GM12878 (cell line): ENCODE measurements around the gene SETBP1. TPM values are rescaled to one million over a fixed set of nuclear protein-coding genes. Genes with fewer than 3 reads are reported as not detected.

Source experiments
- BHLHE40 ChIP-seq, 2 experiments: fragments of 450-650 bp in 1 of 2; IDR thresholded peaks; 2 replicates each; pipeline ENCODE4 v1.6.1; 2011 to 2017; ENCODE audit warnings: low read depth in 2 of 2, borderline replicate concordance in 1 of 2, improper control_type of control experiment in 1 of 2, low read length in 1 of 2, mild to moderate bottlenecking in 1 of 2
- ETV6 ChIP-seq, 2 experiments: fragments of 450-650 bp in 1 of 2; IDR thresholded peaks in 1 of 2; conservative IDR thresholded peaks in 1 of 2; 2 replicates each; pipeline ENCODE4 v1.6.1; 2014; ENCODE audit warnings: antibody characterized with exemption in 1 of 2, borderline replicate concordance in 1 of 2, low read depth in 1 of 2, mild to moderate bottlenecking in 1 of 2, moderate library complexity in 1 of 2
- HCFC1 ChIP-seq: fragments of 150-350 bp; IDR thresholded peaks from 2 replicates; pipeline ENCODE4 v1.6.1; 2014; ENCODE audit warnings: low read length
- IRF4 ChIP-seq: IDR thresholded peaks from 2 replicates; pipeline ENCODE4 v1.6.1; 2011; ENCODE audit warnings: low read depth, low read length
- JUNB ChIP-seq: IDR thresholded peaks from 2 replicates; pipeline ENCODE4 v1.6.1; 2016; ENCODE audit warnings: antibody characterized with exemption, mild to moderate bottlenecking
- NR2F1 ChIP-seq: fragments of 450-650 bp; conservative IDR thresholded peaks from 2 replicates; pipeline ENCODE4 v1.6.1; 2017; ENCODE audit warnings: mild to moderate bottlenecking
- PML ChIP-seq: IDR thresholded peaks from 2 replicates; pipeline ENCODE4 v1.6.1; 2012; ENCODE audit warnings: low read length, inconsistent platforms
- RCOR1 ChIP-seq: conservative IDR thresholded peaks from 2 replicates; pipeline ENCODE4 v1.6.1; 2012; ENCODE audit warnings: low read depth, low read length, improper control_type of control experiment
- RELB ChIP-seq: fragments of 450-650 bp; IDR thresholded peaks from 2 replicates; pipeline ENCODE4 v1.6.1; 2017; ENCODE audit warnings: low read depth, mild to moderate bottlenecking, moderate library complexity
- ZBTB11 ChIP-seq: fragments of 450-650 bp; formaldehyde crosslinking; IDR thresholded peaks from 2 replicates; pipeline ENCODE4 v1.5.0; 2022; ENCODE audit warnings: mild to moderate bottlenecking, missing genetic modification characterization
- ZBTB33 ChIP-seq: fragments of 450-650 bp; IDR thresholded peaks from 2 replicates; pipeline ENCODE4 v1.6.1; 2017; ENCODE audit warnings: mild to moderate bottlenecking
- ZNF622 ChIP-seq: fragments of 450-650 bp; IDR thresholded peaks from 2 replicates; pipeline ENCODE4 v1.6.1; 2017; ENCODE audit warnings: mild to moderate bottlenecking, inconsistent platforms
- polyA plus RNA-seq, 11 experiments: library from polyadenylated mRNA; depleted of rRNA in 4 of 11; unstranded in 6 of 11; stranded (reverse) in 5 of 11; fragments of >200 nt; fragmentation: Nextera tagmentation in 4 of 11; fragmentation: Illumina TruSeq in 1 of 11; extraction: Ambion mirVana in 4 of 11; extraction: Trizol in 1 of 11; gene quantifications; 1 replicate in 1 of 11; 2 replicates in 10 of 11; pipeline versions ENCODE4 v1.2.1 to v1.2.3, GENCODE V29; 2011 to 2016; ENCODE audit warnings: inconsistent platforms in 2 of 11, missing spikeins in 2 of 11, low read depth in 1 of 11
- total RNA-seq, 4 experiments: library from RNA; depleted of rRNA in 3 of 4; stranded (reverse); fragments of >200 nt in 3 of 4; fragmentation: Illumina TruSeq in 1 of 4; extraction: Trizol in 1 of 4; gene quantifications; 2 replicates each; pipeline versions ENCODE4 v1.2.1 to v1.2.3, GENCODE V29; 2013 to 2021
- TF ChIP-seq, protein P1 (sequence below): fragments of 450-650 bp; formaldehyde crosslinking; IDR thresholded peaks from 2 replicates; pipeline ENCODE4 v1.4.0; 2020; ENCODE audit warnings: mild to moderate bottlenecking, moderate library complexity
- TF ChIP-seq, protein P2 (sequence below): IDR thresholded peaks from 2 replicates; pipeline ENCODE4 v1.6.1; 2011; ENCODE audit warnings: low read depth, low read length, improper control_type of control experiment, borderline replicate concordance
- TF ChIP-seq, protein P3 (sequence below): IDR thresholded peaks from 2 replicates; pipeline ENCODE4 v1.6.1; 2012; ENCODE audit warnings: low read depth, low read length, improper control_type of control experiment
- TF ChIP-seq, protein P4 (sequence below): IDR thresholded peaks from 2 replicates; pipeline ENCODE4 v1.6.1; 2011; ENCODE audit warnings: low read depth, mild to moderate bottlenecking, low read length, moderate library complexity, borderline replicate concordance; ENCODE audit errors: extremely low read depth

Gene SETBP1
- total and polyA plus RNA-seq, 10 of the 15 experiments (the other 5 are each of a cell fraction or from before 2014, with no cell fraction given) = 0.99 to 29.7 (median 8.3) TPM

- TF ChIP-seq, protein P1, sequence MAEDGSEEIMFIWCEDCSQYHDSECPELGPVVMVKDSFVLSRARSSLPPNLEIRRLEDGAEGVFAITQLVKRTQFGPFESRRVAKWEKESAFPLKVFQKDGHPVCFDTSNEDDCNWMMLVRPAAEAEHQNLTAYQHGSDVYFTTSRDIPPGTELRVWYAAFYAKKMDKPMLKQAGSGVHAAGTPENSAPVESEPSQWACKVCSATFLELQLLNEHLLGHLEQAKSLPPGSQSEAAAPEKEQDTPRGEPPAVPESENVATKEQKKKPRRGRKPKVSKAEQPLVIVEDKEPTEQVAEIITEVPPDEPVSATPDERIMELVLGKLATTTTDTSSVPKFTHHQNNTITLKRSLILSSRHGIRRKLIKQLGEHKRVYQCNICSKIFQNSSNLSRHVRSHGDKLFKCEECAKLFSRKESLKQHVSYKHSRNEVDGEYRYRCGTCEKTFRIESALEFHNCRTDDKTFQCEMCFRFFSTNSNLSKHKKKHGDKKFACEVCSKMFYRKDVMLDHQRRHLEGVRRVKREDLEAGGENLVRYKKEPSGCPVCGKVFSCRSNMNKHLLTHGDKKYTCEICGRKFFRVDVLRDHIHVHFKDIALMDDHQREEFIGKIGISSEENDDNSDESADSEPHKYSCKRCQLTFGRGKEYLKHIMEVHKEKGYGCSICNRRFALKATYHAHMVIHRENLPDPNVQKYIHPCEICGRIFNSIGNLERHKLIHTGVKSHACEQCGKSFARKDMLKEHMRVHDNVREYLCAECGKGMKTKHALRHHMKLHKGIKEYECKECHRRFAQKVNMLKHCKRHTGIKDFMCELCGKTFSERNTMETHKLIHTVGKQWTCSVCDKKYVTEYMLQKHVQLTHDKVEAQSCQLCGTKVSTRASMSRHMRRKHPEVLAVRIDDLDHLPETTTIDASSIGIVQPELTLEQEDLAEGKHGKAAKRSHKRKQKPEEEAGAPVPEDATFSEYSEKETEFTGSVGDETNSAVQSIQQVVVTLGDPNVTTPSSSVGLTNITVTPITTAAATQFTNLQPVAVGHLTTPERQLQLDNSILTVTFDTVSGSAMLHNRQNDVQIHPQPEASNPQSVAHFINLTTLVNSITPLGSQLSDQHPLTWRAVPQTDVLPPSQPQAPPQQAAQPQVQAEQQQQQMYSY (CRISPR knock-in tag) = no peak
- TF ChIP-seq, protein P2, sequence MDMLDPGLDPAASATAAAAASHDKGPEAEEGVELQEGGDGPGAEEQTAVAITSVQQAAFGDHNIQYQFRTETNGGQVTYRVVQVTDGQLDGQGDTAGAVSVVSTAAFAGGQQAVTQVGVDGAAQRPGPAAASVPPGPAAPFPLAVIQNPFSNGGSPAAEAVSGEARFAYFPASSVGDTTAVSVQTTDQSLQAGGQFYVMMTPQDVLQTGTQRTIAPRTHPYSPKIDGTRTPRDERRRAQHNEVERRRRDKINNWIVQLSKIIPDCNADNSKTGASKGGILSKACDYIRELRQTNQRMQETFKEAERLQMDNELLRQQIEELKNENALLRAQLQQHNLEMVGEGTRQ = no peak
- TF ChIP-seq, protein P3, sequence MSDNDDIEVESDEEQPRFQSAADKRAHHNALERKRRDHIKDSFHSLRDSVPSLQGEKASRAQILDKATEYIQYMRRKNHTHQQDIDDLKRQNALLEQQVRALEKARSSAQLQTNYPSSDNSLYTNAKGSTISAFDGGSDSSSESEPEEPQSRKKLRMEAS = no peak
- TF ChIP-seq, protein P4, sequence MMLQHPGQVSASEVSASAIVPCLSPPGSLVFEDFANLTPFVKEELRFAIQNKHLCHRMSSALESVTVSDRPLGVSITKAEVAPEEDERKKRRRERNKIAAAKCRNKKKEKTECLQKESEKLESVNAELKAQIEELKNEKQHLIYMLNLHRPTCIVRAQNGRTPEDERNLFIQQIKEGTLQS = no peak
- TF ChIP-seq BHLHE40 (IDR thresholded peaks at IDR 0.05; ENCODE audit: borderline replicate concordance in 1 of 2, low read depth in 2 of 2, low read length in 1 of 2) (peak; percentile 54 to 76; a peak in 3 of 4 replicates), HCFC1 (no peak), NR2F1 (0 out of 2 replicates have a peak, but pooled peaks have one; percentile 48), ETV6 (conservative IDR thresholded peaks at IDR 0.05 in 1 of 2, IDR thresholded peaks at IDR 0.05 in 1 of 2; ENCODE audit: borderline replicate concordance in 1 of 2, low read depth in 1 of 2) (0 out of 4 replicates have a peak, but pooled peaks of 1 of the 2 experiments have one; percentile 58), ZBTB11 (CRISPR knock-in tag) (no peak), RCOR1 (no peak), ZBTB33 (no peak), PML (no peak), ZNF622 (no peak), JUNB (peak; percentile 51), RELB (peak; percentile 81), IRF4 (peak; percentile 69; the same call in 1 of the 2 replicates)
Measured at GRCh38 chr18:44911773-44912172, 231.1 kb downstream of the SETBP1 start (continued).
